ENCODE data around the gene KRT79. TPM values are rescaled to one million over a fixed set of nuclear protein-coding genes. Genes with fewer than 3 reads are reported as not detected.

Gene KRT79
- total RNA-seq, 4 donors from 2014 or later: 48.8 to 202 (median 156) TPM

DNA sequence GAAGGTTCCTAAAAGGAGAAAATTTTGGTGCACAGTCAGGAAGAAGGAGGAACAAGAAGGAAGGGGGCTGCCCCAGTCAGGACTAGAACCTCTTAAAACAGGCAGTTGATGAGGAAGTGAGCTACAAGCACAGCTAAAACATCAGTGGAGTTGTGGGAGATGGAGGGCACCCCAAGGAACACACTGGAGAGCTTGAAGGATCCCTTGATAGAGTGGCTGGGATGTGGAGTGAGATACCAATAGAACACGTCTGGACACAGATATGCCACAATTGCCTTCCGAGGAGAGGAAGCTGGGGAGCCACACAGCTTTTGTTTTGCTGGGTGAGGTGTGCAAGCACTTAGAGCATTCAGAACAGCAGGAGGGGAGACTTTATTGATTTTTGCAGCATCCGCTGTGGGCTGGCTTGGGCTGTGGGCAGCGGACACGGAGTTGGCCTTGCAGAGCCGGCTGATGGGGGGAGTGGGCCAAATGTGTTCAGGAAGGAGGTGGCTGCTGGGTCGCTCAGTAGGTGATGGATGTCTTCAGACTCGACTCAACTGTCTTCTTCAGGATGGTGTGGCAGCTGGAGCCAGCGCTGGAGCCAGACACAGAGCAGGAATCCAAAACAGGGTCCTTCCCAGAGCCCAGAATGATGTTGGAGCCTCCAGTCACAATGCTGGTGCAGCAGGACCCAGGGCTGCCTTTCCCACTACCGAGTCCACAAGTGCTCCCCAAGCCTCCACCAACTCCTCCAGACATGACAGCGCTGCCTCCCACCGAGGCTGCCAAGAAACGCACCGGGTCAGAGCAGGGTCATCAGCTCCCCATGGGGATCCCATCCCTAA, 4.7 kb upstream of the KRT79 start:
- Histone ChIP-seq H3K36me3 (no peaks in the 10 kb centered on the region), H3K27ac (no peak overlapping the region), H3K27me3 (no peaks in the 10 kb centered on the region), H3K4me1 (peaks cover 5% of the 10 kb centered on the region), H3K4me3 (no peak overlapping the region), H3K9me3 (no peaks in the 10 kb centered on the region)
- no peak for TF ChIP-seq POLR2A (IDR thresholded peaks at IDR 0.05)
- no peak for TF ChIP-seq EP300 (IDR thresholded peaks at IDR 0.05)
- no peak for TF ChIP-seq POLR2AphosphoS5 (IDR thresholded peaks at IDR 0.05)
- TF ChIP-seq, protein P1, sequence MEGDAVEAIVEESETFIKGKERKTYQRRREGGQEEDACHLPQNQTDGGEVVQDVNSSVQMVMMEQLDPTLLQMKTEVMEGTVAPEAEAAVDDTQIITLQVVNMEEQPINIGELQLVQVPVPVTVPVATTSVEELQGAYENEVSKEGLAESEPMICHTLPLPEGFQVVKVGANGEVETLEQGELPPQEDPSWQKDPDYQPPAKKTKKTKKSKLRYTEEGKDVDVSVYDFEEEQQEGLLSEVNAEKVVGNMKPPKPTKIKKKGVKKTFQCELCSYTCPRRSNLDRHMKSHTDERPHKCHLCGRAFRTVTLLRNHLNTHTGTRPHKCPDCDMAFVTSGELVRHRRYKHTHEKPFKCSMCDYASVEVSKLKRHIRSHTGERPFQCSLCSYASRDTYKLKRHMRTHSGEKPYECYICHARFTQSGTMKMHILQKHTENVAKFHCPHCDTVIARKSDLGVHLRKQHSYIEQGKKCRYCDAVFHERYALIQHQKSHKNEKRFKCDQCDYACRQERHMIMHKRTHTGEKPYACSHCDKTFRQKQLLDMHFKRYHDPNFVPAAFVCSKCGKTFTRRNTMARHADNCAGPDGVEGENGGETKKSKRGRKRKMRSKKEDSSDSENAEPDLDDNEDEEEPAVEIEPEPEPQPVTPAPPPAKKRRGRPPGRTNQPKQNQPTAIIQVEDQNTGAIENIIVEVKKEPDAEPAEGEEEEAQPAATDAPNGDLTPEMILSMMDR (IDR thresholded peaks at IDR 0.05): no peak
- peak in 1 of 2 donors; percentile 24 for DNase-seq (ENCODE audit: low spot score in 2 of 2)
- 66% methylated on average over 9 of the region's 14 CpGs for WGBS

DNA sequence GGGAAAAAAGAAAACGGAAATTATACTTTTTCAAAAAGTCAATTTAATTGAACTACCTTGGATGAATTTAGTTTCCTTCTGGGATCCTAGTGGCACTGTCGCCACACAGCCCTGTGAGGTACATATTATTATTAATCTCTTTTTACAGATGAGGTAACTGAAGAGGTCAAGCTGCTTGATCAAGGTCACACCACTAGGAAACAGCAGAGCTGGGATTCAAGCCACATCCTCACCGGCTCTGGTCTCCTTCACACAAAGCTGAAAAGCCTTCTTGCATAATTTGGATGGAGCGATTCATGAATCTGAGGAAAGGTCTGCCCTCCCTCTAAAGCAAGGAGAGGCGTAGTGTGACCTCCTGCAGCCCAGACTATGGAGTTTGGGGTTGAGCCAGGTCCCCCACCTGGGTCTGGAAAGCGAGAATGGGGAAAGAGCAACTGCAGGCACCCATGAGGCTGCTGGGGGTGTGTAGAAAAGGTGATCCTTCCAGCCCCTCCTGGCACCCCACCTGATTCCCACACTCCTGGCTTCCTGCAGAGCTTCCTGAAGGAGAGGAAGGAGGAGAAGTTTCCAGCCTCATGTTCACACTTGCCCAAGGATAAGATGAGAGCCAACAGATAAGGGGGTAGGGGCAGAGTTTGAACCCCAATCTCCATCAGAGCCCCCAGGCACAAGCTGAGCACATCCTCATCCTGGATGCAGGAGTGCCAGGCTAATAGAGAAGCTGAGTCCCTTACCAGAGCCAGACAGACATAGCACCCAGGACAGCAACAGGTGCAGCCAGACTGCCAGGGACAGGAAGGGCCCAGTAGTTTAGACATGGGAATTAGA, 3.9 kb upstream of the KRT79 start:
- Histone ChIP-seq H3K27me3 (no peaks in the 10 kb centered on the region), H3K27ac (no peak overlapping the region), H3K9me3 (no peaks in the 10 kb centered on the region), H3K4me3 (no peak overlapping the region), H3K36me3 (no peaks in the 10 kb centered on the region), H3K4me1 (peaks cover 5% of the 10 kb centered on the region)
- TF ChIP-seq, protein P1 (IDR thresholded peaks at IDR 0.05): no peak
- no peak for TF ChIP-seq POLR2A (IDR thresholded peaks at IDR 0.05)
- no peak for DNase-seq (ENCODE audit: low spot score in 2 of 2)
- 83% methylated on average over 6 of the region's 6 CpGs for WGBS

DNA sequence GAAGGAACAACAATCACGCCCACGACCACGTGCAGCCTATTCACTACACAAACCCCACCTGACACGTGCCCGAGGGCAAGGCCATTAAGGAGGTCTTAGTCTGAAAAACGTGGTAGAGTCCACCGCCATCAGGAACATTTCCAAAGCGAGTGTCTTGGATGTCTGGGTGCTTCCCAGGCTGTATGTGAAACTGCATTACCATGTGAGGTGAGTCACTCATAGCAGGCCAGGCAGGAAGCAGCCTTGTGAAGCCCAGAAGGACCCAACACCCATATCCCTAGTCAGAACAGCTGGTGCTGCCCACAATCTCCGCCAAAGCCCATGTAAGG, 3.3 kb upstream of the KRT79 start:
- Histone ChIP-seq H3K27me3 (no peaks in the 10 kb centered on the region), H3K27ac (no peak overlapping the region), H3K9me3 (no peaks in the 10 kb centered on the region), H3K36me3 (no peaks in the 10 kb centered on the region), H3K4me1 (peaks cover 5% of the 10 kb centered on the region), H3K4me3 (no peak overlapping the region)
- DNase-seq (ENCODE audit: low spot score in 2 of 2): no peak
- TF ChIP-seq POLR2AphosphoS5 (IDR thresholded peaks at IDR 0.05) (no peak), EP300 (IDR thresholded peaks at IDR 0.05) (no peak), POLR2A (IDR thresholded peaks at IDR 0.05) (no peak)
- TF ChIP-seq, protein P1 (IDR thresholded peaks at IDR 0.05): no peak
- 67% methylated on average over 9 of the region's 9 CpGs for WGBS

DNA sequence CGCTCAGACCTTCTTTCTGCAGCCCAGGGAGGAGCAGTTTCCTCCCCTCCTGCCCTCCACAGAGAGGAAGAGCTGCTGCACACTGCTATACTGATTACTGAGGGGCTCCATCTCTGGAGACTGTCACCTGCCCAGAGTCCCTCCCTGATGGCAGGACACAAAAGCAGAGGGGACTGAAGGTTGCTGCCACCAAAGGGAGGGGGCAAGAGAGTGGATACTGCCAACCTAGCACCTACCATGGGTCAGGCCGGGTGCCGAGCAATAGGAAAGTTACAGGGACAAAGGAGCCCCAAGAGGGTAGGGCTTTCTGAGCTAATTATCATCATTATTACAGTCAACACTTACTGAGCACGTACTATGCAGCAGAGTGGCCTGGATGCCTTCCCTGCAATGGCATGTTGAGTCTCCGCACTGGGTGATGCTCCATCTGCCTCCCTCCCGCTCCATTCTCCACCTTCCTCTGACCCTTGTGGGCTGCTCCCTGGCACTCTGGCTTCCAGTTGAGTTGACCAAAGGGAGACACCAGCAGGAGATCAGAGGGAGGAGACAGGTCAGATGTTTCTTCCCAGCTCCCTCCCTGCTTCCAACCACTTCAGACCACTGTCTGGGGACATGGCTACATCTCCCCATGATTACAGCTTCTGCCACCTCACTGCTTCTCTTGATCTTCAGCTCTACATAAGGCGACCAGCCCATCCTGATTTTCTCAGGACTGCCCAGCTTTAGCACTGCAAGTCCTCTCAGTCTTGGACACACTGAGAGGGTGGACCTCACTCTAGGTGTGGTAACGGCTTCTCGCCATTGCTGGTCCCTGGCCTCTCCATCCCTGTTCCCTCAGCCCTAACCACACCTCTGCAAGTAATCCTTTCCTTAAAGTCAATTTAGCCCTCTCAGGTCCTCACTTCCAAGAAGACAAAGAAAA, 2.6 kb upstream of the KRT79 start:
- TF ChIP-seq POLR2AphosphoS5 (IDR thresholded peaks at IDR 0.05) (no peak), EP300 (IDR thresholded peaks at IDR 0.05) (no peak), POLR2A (IDR thresholded peaks at IDR 0.05) (no peak)
- TF ChIP-seq, protein P1 (IDR thresholded peaks at IDR 0.05): no peak
- Histone ChIP-seq H3K36me3 (no peaks in the 10 kb centered on the region), H3K4me3 (no peak overlapping the region), H3K27ac (no peak overlapping the region), H3K9me3 (no peaks in the 10 kb centered on the region), H3K27me3 (no peaks in the 10 kb centered on the region), H3K4me1 (peaks cover 5% of the 10 kb centered on the region)
- no peak for DNase-seq (ENCODE audit: low spot score in 2 of 2)
- WGBS: 84% methylated on average over 9 of the region's 9 CpGs
